Stimulated activated CD4-positive, alpha-beta T cell treated with anti-CD3 and anti-CD28 coated beads, TNF-alpha, amount 100 ng/mL, for 24 hours (primary cell): ENCODE results near the gene SMIM32.

Experiments
- DNase-seq, 3 experiments: peaks; one replicate each; pipeline ENCODE4 v3.0.0-alpha.2; 2020; ENCODE audit warnings: low read depth in 3 of 3

SMIM32 gene

GRCh38 chr5:136186796-136187195, 6.2 kb downstream of the SMIM32 start:
- DNase-seq: no peak

- DNase-seq: no peak
These were observed 6.8 kb downstream of the SMIM32 start for GRCh38 chr5:136185974-136186665.

- DNase-seq: no peak
These were observed 10.3 kb downstream of the SMIM32 start for GRCh38 chr5:136182618-136183017.

GRCh38 chr5:136174021-136174659, 18.8 kb downstream of the SMIM32 start:
- DNase-seq: no peak

- DNase-seq: no peak
These were observed 23.7 kb downstream of the SMIM32 start for GRCh38 chr5:136169218-136169617.

- no peak for DNase-seq
These were observed 26.1 kb downstream of the SMIM32 start for GRCh38 chr5:136166909-136167308.

- no peak for DNase-seq
These were observed 28.7 kb downstream of the SMIM32 start for GRCh38 chr5:136164226-136164625.

- no peak for DNase-seq
These were observed 31.0 kb downstream of the SMIM32 start for GRCh38 chr5:136162008-136162407.

GRCh38 chr5:136159457-136159856, 33.5 kb downstream of the SMIM32 start:
- no peak for DNase-seq

GRCh38 chr5:136157514-136157913, 35.4 kb downstream of the SMIM32 start:
- DNase-seq: no peak

GRCh38 chr5:136155761-136156160, 37.2 kb downstream of the SMIM32 start:
- DNase-seq: no peak

GRCh38 chr5:136155078-136155477, 37.9 kb downstream of the SMIM32 start:
- DNase-seq: no peak

- no peak for DNase-seq
These were observed 39.3 kb downstream of the SMIM32 start for GRCh38 chr5:136153581-136154236.

- DNase-seq: no peak
These were observed 43.1 kb downstream of the SMIM32 start for GRCh38 chr5:136149891-136150290.

- no peak for DNase-seq
These were observed 45.3 kb downstream of the SMIM32 start for GRCh38 chr5:136147632-136148031.

- no peak for DNase-seq
These were observed 46.8 kb downstream of the SMIM32 start for GRCh38 chr5:136146201-136146600.

- no peak for DNase-seq
These were observed 47.9 kb downstream of the SMIM32 start for GRCh38 chr5:136145030-136145429.

- no peak for DNase-seq
These were observed 49.2 kb downstream of the SMIM32 start for GRCh38 chr5:136143763-136144162.

GRCh38 chr5:136143312-136143711, 49.6 kb downstream of the SMIM32 start:
- DNase-seq: no peak

- no peak for DNase-seq
These were observed 51.4 kb downstream of the SMIM32 start for GRCh38 chr5:136141561-136141960.
